ENCODE results near the gene SGTA.

SGTA gene

GRCh38 chr19:2809387-2810140 lies 26.5 kb upstream of the SGTA start:
- no peak for DNase-seq (ENCODE audit: low spot score)

- DNase-seq (ENCODE audit: low spot score): no peak
These were observed 25.3 kb upstream of the SGTA start for GRCh38 chr19:2808129-2808941.

GRCh38 chr19:2807379-2808128 lies 24.5 kb upstream of the SGTA start:
- DNase-seq (ENCODE audit: low spot score): no peak

GRCh38 chr19:2806736-2807378 lies 23.8 kb upstream of the SGTA start:
- DNase-seq (ENCODE audit: low spot score): no peak

- no peak for DNase-seq (ENCODE audit: low spot score)
These were observed 23.0 kb upstream of the SGTA start for GRCh38 chr19:2805991-2806649.

- DNase-seq (ENCODE audit: low spot score): no peak
These were observed 22.3 kb upstream of the SGTA start for GRCh38 chr19:2805261-2805900.

GRCh38 chr19:2804156-2805004 lies 21.3 kb upstream of the SGTA start:
- DNase-seq (ENCODE audit: low spot score): no peak

GRCh38 chr19:2803486-2804155 lies 20.5 kb upstream of the SGTA start:
- no peak for DNase-seq (ENCODE audit: low spot score)

GRCh38 chr19:2802826-2803225 lies 19.8 kb upstream of the SGTA start:
- DNase-seq (ENCODE audit: low spot score): no peak

- no peak for DNase-seq (ENCODE audit: low spot score)
These were observed 17.4 kb upstream of the SGTA start for GRCh38 chr19:2800506-2800905.

GRCh38 chr19:2799273-2800020 lies 16.4 kb upstream of the SGTA start:
- no peak for DNase-seq (ENCODE audit: low spot score)

- DNase-seq (ENCODE audit: low spot score): no peak
These were observed 15.7 kb upstream of the SGTA start for GRCh38 chr19:2798733-2799132.

GRCh38 chr19:2798158-2798685 lies 15.1 kb upstream of the SGTA start:
- DNase-seq (ENCODE audit: low spot score): no peak

GRCh38 chr19:2797280-2797679 lies 14.2 kb upstream of the SGTA start:
- no peak for DNase-seq (ENCODE audit: low spot score)

- DNase-seq (ENCODE audit: low spot score): no peak
These were observed 13.7 kb upstream of the SGTA start for GRCh38 chr19:2796659-2797266.

GRCh38 chr19:2795827-2796658 lies 13.0 kb upstream of the SGTA start:
- no peak for DNase-seq (ENCODE audit: low spot score)

- no peak for DNase-seq (ENCODE audit: low spot score)
These were observed 10.5 kb upstream of the SGTA start for GRCh38 chr19:2793577-2793976.
